ENCODE measurements around the gene IL1RL2.

Gene IL1RL2

DNA sequence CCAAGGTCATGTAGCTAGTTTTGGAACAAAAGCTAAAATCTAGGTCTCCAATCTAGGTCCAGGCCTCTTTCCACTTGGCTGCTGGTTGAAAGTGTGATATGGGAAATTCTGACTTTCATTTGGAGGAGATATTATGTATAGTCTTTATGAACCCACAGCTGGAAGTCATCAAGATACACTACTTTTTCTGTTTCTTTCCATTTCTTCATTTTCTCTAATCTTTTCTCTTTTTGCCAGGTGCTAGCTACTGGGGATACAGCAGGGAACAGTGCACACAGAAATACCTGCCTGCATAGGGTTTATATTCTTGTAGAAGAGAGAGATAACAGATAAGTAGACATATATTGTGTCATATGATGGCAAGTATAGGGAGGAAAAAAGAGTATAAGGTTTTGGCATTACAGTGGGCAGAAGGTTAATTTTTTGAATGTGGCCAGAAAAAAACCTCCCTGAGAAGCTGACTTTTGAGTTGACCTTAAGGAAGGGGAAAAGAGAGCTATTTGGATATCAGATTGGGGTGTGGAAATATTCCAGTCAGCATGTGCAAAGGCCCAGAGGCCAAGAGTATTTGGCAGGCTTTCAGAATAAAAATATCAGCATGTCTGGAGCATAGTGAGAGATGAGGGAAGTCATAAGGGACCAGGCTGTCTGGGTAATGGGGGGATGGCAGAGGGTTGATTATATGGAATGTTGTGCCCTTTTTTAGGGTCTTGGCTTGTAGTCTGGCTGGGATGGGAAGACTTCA is 28.6 kb upstream of the IL1RL2 start:
- no peak for DNase-seq (ENCODE audit: low read depth in 1 of 2, low spot score in 1 of 2)

DNA sequence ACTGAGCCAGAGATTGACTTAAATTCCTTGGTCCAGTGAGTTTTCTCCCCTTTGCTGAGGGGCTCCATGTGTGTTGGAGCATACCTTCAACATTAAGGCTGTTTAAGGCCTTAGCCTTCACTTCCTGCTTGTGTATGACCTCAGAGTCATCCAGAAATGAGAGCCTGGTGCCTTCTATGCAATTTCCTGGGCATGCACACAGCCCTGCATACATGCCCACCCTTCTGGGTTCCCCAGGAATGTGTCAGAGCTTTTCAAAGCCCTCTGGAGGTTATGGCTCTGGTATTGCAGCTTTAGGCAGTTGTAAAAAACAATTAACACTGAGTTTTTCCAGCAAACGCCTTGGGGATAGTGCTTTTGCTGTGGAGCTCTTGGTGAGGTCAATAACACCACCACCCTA is 27.5 kb upstream of the IL1RL2 start:
- no peak for DNase-seq (ENCODE audit: low read depth in 1 of 2, low spot score in 1 of 2)

DNA sequence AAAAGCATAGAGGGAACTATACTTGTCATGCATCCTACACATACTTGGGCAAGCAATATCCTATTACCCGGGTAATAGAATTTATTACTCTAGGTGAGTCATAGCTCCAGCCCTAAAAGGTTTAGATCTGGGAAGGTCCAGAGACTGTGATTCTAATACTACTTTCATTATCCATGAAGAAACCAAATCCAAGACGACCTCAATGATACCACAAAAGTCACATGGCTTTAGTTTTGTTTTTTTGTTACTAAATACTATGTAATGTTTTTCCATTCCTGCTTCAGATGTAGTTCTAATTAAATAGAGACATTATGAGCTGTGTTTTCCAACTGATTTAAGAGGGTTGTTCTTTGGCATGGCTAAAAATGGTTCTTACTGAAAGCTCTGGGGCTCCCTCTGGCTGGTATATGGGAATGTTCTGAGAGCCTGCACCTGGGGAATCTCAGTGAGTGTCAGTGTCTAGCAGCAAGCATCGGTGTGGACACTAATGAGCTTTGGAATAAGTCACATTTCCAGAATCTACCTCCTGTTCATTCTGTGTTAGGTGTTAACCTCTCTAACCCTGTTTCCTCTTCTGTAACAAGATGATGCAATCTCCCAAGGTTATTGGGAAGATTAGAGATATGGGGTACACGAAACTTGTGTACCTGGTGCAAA is 20.5 kb upstream of the IL1RL2 start:
- no peak for DNase-seq (ENCODE audit: low read depth in 1 of 2, low spot score in 1 of 2)

DNA sequence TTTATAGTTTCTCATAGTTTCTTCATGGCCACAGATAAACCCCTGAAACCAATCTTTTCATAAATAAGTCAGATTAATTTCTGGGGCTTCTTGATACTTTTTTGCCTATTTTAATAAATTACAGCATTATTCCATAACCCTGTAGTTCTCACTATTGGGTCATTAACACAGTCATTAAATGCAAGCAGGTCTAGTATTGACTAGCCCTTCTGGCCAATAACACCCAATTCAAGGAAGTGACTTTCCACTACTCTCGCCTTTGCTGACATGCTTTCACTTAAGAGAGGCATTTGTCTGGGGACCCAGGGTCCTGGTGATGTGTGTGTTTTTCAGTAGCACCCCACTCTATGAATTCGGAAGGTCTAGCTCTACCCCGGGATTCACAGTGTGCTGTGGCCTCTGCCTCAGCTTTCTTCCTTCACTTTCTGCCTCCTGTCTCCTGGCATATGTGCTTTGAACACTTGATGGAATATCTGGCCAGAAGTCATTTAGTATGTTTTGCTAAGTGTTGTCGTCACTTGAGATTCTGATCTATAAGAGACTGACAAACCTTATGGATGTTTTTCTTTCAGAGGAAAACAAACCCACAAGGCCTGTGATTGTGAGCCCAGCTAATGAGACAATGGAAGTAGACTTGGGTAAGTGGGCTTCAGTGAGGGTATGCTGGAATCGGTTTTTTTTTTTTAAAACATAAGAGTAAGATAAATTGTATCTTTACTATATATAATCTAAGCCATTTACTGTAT is 18.6 kb upstream of the IL1RL2 start:
- no peak for DNase-seq (ENCODE audit: low read depth in 1 of 2, low spot score in 1 of 2)

DNA sequence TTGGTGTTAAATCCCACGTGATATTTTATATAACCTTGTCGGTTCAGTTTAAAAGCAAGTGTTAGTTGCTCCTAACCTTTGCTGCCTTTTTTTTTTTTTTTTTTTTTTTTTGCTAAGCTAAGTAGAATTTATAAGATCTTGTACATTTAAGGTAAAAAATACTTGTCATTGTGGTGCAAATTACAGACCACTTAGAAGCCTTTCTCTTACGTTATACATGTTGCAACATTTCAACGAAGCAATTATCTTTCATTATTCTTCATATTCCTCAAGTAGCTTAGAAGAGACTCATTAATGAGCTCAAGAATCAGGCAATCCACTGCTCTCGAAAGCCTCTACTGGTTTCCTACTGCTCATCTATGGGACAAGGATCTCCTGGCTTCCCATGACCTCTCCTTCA is 14.9 kb upstream of the IL1RL2 start:
- no peak for DNase-seq (ENCODE audit: low read depth in 1 of 2, low spot score in 1 of 2)

DNA sequence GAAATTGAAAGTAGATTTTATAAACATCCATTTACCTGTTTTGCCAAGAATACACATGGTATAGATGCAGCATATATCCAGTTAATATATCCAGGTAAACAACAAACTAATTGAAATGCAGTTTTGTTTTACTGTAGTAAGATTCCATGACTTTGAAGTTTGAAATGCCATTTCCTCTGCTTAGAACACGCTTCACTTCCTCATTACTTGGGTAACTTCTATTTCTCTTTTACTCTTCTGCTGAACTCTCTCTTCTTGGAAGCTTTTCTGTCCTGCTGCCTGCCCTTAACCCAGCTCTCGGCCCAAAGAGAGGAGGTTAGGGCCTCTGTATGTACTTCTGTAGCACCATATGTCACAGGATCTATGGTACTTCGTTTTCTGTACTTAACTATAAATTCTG is 14.1 kb upstream of the IL1RL2 start:
- no peak for DNase-seq (ENCODE audit: low read depth in 1 of 2, low spot score in 1 of 2)

DNA sequence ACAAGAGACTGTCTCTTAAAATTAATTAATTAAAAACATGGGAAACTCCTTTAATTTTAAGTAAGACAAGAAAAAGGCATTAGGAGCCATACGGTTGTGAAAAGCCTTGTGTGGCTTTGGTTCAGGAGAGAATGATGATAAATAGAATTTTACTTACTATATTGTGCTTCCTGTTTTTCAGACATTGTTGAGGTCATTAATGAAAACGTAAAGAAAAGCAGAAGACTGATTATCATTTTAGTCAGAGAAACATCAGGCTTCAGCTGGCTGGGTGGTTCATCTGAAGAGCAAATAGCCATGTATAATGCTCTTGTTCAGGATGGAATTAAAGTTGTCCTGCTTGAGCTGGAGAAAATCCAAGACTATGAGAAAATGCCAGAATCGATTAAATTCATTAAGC is 10.7 kb upstream of the IL1RL2 start:
- no peak for DNase-seq (ENCODE audit: low read depth in 1 of 2, low spot score in 1 of 2)

DNA sequence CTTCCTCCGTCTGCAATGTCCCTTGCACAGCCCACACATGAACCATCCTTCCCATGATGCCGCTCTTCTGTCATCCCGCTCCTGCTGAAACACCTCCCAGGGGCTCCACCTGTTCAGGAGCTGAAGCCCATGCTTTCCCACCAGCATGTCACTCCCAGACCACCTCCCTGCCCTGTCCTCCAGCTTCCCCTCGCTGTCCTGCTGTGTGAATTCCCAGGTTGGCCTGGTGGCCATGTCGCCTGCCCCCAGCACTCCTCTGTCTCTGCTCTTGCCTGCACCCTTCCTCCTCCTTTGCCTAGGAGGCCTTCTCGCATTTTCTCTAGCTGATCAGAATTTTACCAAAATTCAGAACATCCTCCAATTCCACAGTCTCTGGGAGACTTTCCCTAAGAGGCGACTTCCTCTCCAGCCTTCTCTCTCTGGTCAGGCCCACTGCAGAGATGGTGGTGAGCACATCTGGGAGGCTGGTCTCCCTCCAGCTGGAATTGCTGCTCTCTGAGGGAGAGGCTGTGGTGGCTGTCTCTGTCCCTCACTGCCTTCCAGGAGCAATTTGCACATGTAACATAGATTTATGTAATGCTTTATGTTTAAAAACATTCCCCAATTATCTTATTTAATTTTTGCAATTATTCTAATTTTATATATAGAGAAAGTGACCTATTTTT is 8.9 kb upstream of the IL1RL2 start:
- DNase-seq (ENCODE audit: low read depth in 1 of 2, low spot score in 1 of 2) = no peak

DNA sequence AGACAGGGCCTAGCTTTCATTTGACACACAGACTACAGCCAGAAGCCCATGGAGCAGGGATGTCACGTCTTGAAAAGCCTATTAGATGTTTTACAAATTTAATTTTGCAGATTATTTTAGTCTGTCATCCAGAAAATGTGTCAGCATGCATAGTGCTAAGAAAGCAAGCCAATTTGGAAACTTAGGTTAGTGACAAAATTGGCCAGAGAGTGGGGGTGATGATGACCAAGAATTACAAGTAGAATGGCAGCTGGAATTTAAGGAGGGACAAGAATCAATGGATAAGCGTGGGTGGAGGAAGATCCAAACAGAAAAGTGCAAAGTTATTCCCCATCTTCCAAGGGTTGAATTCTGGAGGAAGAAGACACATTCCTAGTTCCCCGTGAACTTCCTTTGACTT is 7.8 kb upstream of the IL1RL2 start:
- DNase-seq (ENCODE audit: low read depth in 1 of 2, low spot score in 1 of 2) = no peak

DNA sequence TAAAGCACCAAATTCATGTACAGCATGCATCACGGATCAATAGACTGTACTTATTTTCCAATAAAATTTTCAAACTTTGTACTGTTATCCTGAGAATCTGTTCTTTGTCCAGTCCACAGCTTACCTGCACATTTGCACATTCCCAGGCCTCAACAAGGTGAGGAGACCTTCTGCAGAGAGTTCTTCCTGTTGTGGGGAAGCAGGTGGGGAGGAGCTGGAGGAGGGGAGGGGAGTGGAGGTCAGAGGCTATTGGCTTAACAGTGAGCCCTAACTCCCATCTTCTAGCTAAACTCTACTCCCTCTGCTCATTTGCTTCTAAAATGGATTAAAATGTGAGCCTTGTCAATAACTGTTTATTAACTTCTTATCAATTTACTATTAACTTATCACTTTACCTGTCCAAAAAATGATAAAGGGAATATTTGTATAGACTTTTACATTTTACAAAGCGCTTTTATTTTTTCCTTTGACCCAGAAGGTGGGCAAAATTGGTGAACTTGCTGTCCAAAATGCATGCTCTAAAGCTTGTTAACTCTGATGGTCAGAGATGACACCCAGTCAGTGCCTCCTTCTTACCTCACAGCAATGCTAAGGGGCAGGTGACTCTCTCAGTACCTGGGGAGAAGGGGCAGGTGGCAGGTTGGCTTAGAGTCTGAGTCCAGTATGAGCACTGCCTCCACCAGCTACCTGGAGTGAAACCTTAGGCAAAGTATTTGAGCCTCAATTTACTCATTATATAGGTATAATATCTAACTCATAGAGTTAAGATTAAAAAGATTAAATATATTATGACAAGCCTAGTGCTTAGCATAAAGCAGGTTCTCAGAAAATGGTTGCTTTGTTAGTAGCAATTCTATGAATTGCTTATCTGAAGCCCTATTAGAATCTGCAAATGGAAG is 6.8 kb upstream of the IL1RL2 start:
- DNase-seq (ENCODE audit: low read depth in 1 of 2, low spot score in 1 of 2) = no peak

DNA sequence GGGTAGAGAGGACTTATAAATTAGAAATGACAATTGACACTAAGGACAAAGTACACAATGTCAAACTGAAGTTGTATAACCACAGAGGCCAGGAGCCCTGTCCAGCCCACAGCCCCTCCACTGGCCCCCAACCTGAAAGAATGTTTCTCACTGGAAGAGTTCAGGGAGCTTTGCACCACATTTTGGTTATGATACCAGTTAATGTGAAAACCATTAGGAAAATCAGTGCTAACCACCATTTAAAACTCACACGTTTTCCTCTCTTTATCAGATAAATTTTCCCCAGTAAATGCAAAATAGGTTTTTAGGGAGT is 6.2 kb upstream of the IL1RL2 start:
- no peak for DNase-seq (ENCODE audit: low read depth in 1 of 2, low spot score in 1 of 2)

DNA sequence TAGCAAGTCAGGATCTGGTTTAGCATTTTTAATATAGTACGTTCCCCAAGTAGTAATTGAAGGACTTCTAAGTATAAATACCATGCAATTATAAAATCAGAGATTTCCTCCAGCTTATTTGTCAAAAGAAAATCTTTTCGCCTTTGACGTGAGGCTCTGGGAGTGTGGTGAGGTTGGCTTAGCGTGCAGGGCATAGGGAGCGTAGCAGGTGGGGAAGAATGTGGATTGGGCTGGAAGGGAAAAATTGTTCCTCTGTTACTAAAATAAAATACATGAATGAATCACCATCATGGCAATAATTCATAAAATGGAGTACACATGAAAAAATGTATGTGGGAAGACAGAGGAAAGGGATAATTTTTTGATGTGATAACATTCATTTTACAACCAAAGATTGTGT is 5.4 kb upstream of the IL1RL2 start:
- DNase-seq (ENCODE audit: low read depth in 1 of 2, low spot score in 1 of 2) = no peak

DNA sequence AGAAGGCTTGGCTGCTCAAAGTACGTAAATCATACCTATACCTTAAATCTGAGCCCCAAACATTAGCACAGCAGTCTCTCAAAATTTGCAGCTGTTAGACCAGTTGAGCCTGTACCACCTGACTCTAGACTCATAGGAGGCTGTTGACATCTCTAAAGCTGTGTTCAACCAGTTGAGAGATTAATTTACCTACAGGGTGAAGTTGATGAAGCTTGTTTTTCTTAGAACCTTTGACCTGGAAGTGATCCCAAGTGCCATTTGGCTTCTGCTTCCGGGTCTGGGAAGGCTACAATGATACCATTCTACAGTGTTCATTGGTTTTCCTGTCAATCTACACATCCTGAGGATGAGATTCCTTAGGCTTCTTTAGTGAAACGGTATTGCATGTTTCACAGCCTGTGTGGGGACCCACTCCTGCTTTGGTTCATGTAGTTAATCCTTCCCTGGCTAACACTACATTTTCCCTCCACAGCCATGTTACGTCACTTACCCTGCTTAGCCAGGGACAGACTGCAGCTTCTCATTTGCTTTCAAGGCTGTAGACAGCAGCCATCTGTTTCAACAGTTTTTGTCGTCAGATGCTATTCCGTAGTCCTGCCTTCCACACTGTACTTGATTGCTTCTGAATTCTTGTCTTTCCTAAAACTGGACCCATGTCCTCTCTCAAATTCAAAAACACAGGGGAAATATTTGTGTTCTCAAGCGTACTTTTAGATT is 4.7 kb upstream of the IL1RL2 start:
- no peak for DNase-seq (ENCODE audit: low read depth in 1 of 2, low spot score in 1 of 2)

DNA sequence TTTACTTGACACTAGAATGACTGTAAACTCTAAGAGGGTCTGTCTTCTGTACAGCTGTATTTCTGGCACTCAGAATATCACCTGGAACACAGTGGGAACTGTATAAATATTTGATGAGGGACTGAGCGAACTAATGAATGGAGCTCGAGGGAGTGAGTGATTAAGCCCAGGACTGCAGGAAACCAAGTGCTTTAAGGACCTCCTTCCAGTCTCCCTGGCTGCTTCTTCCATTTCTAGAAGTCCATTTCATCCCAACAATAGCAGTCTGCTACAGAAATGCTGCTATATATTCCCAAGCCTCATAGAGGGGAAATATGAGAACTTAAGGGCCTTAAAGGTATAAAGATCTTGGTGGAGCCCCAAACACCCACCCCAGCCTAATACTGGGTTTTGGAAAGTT is 2.8 kb upstream of the IL1RL2 start:
- DNase-seq (ENCODE audit: low read depth in 1 of 2, low spot score in 1 of 2) = no peak

DNA sequence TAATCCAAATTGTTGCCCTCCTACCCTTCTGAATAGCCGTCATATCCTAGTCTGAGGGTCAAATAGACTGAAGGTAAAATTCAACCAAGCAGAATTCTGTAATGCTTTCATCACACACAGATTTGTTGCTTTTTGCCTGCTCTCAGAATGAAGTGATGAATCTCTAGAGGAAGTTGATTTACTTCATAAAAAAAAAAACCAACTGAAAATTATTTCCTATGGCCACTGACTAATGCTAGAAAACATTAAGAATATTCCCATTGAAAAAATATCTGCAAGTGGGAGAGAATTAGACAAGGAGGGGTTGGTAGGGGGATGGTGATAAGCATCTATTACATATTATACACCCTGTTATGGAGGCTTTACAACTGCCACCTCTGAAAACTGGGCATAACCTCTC is 2.3 kb upstream of the IL1RL2 start:
- DNase-seq (ENCODE audit: low read depth in 1 of 2, low spot score in 1 of 2) = no peak

DNA sequence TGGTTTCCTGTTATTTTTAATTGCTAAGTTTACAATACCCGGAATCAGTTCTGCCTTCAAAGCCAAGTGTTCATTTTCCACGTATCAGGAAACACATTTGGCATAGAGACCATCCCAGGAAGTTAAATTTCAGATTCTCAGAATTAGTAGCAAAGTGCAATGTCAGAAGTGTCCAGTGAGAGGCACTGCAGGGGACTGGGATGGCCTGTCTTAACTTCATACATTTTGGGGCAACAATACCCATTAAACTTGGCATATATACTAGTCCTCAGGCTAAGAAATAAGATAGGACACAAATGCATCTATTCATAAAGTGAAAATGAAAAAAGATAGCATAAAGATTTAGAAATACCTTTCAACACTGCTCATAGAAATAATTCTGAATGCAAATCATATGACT is 1.5 kb upstream of the IL1RL2 start:
- no peak for DNase-seq (ENCODE audit: low read depth in 1 of 2, low spot score in 1 of 2)

DNA sequence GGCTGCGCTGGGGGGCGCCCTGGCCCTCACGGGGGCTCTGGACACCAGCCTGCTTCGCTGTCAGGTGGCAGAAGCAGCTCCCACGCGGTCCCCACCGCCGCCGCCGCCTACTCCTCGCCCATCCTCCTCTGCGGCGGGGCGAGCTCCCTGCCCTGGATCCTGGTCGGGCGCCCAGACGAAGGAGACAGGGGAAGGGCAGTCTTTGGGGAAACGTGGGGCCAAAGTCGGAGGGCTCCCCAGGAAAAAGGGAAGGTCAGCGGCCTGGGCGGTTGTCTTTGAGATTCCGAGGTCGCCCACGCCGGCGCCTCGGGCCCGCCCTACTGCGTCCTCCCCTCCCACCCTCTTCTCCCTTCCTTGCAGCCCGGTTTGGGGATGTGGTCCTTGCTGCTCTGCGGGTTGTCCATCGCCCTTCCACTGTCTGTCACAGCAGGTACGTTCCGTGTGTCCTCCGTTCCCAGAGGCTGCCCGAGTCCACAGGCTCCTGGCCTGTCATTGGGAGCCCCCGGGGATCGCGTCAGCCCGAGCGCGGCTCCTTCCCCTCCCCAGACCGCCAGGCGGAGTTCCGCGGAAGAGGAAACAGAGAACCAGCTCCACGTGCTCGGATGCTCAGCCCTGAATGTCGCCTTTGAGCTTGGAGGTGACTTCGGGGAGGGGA is 800 bp downstream of the IL1RL2 start:
- DNase-seq (ENCODE audit: low read depth in 1 of 2, low spot score in 1 of 2) = peak; percentile 5 to 49

DNA sequence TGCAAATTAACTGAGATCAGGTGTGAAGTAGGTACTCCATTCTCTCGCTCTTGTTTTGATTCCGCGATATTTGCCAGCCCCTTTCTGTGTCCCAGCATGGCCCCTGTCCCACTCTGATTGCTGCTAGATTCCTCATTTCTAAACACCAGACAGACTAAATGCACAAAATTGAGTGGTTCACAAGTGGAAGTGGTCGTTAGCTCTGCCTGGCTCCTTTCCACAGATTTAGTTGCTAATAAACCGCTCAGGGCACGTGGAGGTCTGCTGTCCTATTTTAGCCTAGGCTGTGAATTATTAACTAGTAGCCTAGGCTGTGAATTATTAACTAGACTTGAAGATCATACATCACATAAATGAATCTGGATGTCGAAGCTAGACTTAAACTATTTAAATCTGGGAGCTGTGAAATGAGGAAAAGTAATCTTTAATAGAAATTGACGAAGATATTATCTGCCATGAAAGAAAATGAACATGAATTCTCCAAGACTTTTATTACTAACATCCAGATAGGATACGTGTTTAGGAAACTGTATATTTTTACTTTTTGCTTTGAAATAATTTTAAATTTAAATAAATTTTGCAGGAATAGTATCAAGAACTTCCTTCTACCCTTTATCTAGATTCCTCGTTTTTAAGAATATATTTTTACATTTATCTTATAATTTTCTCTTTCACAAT is 3.7 kb downstream of the IL1RL2 start:
- no peak for DNase-seq (ENCODE audit: low read depth in 1 of 2, low spot score in 1 of 2)

DNA sequence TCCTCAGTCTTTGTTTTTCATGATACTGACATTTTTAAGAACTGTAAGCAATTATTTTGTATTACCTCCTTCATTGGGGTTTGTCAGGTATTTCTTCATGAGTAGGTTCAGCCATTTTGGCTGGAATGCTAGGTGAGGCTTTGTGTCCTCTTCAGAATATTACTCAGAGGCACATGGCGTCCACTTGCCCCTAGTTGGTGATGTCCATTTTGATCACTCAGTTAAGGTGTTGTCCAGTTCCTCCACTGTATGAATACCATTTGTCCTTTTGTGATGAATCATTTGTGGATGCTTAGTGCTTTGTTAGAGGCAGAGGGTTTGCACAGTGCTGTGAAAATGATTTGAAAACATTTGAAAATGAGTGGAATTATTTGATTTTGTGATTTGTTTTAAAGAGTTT is 4.7 kb downstream of the IL1RL2 start:
- DNase-seq (ENCODE audit: low read depth in 1 of 2, low spot score in 1 of 2) = no peak

Data from stimulated activated CD4-positive, alpha-beta T cell treated with anti-CD3 and anti-CD28 coated beads, Interleukin-15, amount 100 ng/mL, for 1 hour (primary cell).